NCI-H526 (cell line): ENCODE measurements around the gene ICAM3.
"Not testable (repeated sequence)": the region's sequence is repeated elsewhere in the genome, so short reads cannot be mapped to it uniquely, and the experiment has no call there.

Experiments used
- DNase-seq, 2 experiments: peaks; one replicate each; lab custom pipeline; 2025; lab: John Stamatoyannopoulos, UW

The ICAM3 gene

GRCh38 chr19:10344780-10345179, 5.4 kb upstream of the ICAM3 start:
- DNase-seq = no peak

GRCh38 chr19:10343495-10343894, 4.1 kb upstream of the ICAM3 start:
- no peak for DNase-seq

- DNase-seq = no peak
Observed at GRCh38 chr19:10339977-10340376, 553 bp upstream of the ICAM3 start.

DNA sequence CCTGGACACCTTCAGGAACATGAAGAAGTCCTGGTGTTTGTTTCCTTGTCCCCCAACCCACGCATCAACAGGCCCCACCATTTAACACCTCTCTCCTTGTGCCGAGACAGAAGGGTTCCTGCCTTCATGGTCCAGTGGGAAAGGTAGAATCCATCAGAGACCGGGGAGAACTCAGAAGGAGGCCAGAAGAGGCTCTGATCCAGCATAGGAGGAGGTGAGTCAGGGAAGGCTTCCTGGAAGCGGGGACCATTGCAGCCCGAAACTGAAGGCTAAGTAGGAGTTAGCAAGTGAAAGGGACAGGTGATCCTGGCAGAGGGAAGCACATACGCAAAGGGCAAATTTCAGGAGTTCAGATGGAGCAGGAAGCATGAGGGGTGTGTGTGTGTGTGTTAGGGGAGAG, 484 bp downstream of the ICAM3 start:
- no peak for DNase-seq

GRCh38 chr19:10336725-10337124, 2.7 kb downstream of the ICAM3 start:
- not testable (repeated sequence) for DNase-seq

GRCh38 chr19:10335352-10335985, 4.0 kb downstream of the ICAM3 start:
- no peak for DNase-seq

- peak; percentile 9 to 79 for DNase-seq
Observed at GRCh38 chr19:10334588-10335351, 4.7 kb downstream of the ICAM3 start.

DNA sequence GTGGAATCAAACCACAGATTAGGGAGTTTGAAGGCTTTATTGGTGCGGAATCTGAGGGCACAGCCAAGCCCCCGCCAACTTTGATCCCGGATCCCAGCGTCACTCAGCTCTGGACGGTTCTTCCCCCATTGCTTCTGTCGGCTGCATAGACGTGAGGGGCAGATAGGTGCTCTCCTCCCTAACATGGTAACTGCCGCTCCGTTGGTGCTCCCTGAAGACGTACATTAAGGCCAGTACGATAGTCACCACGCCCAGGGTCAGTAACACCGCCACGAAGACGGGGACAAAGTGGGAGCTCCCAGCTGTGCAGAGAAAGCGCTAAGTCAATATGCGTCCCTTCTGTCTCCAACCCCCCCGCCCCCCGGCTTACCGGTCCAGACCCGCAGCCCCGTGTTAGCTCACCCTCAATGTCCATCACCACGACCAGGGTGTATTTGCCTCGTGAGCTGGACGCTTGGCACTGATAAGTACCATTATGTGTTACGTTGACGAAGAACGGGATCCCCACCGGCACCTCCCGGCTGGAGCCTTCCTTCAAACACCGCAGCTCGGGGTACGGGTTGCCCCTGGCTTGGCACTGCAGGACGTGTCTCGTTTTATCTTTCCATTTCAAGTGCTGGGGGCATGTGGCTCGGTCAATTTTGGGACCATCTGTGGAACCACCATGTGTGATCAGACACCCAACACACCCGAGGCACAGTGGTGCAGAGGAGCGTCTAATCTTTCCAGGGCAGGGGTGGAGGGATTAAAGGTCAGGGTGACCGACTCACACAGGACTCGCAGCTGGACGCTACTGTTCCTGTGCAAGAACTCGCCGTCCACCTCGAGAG, 5.5 kb downstream of the ICAM3 start:
- DNase-seq = no peak

DNA sequence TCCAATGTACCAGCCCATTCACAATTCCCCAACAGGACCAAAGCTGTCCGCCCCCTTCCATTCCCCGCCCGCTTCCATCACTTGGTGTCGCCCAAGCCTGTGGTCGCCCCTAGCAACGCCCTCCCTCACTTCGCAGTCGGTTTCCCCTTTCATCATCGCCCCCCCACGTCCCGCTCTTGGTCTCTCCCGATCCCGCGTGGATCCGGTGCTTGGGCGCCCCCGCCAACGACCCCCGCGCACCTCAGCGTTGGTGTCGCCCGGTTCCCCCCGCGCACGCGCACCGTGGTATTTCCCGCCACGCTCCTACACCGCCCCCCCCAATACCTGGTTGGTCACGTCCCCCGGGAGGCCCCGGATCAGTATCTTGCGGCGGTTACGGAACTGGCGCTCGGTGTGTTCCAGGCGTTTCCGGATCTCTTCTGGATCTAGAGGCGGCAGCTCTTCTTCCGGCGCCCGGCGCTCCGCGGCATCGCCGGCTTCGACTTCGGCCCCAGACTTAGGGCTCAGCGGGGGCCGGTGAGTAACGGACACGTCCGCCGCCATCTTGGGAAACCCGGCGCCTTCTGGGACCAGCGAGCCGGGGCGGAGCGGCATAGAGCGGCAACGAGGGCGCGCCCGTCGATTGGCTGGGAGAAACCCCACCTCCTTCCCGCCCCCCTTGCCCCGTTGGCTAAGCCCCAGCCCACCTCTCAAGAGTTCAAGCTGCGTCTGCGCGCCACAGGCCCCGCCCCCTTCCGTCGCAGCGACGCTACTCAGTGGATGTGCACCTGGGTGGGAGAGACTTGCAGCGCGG, 6.3 kb downstream of the ICAM3 start, which contains the start of gene RAVER1:
Gene RAVER1, minus strand, starts transcription at position 565 of the 793 bp plus-strand sequence. Its CDS starts 22 bp downstream, at position 543.
- DNase-seq = peak; percentile 87 to 97

DNA sequence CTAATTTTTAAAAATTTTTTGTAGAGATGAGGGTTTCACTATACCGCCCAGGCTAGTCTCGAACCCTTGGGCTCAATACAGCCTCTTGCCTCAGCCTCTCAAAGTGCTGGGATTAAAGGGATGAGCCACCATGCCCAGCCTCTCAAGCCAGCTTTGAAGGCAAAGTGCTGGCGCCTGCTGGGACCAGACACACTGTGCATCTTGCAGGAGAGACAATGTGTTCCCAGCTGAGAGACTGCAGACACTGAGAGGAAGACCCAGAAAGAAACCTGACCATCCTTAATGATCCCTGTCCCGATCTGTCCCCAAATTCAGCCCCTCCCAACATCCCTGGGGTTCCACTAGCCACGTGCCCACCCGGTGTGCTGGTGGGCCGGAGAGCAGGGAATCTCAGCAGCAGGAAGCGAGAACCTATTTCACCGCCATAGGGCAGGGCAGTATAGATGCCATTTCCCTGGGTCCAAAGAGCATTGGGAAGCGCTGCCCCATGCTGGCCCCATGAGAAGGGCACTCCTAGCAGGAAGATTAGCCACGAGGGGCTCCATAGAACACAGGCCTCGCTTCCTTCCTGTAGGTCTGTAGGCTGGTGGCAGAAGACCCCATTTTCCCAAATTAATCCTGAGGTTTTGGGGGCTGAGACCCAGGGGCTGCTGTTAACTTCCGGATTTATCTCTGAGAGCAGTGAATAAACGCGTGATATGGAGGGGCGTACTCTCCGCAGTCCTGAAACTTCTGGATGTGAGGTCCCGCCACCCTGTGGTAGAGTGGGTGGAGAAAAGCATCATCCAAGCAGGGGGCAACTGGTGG, 7.1 kb downstream of the ICAM3 start:
- no peak for DNase-seq

DNA sequence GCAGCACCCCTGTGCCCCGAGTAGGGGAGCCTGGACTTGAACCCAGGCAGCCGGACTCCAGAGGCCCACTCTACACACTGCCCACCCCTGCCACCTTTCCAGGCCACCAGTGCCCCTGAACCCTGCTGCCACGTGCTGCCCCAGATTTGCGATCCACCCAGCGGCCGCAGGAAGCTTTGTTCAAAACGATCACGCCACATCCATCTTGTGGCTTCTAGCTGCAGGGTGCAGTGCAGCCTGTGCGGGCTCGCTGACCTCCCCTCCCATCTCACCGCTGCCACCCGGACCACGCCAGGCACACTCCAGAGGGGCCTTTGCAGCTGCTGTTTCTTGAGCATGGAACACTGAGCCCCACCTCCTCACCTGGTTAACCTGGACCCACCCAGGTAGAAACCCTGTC, 9.9 kb downstream of the ICAM3 start:
- DNase-seq = no peak

DNA sequence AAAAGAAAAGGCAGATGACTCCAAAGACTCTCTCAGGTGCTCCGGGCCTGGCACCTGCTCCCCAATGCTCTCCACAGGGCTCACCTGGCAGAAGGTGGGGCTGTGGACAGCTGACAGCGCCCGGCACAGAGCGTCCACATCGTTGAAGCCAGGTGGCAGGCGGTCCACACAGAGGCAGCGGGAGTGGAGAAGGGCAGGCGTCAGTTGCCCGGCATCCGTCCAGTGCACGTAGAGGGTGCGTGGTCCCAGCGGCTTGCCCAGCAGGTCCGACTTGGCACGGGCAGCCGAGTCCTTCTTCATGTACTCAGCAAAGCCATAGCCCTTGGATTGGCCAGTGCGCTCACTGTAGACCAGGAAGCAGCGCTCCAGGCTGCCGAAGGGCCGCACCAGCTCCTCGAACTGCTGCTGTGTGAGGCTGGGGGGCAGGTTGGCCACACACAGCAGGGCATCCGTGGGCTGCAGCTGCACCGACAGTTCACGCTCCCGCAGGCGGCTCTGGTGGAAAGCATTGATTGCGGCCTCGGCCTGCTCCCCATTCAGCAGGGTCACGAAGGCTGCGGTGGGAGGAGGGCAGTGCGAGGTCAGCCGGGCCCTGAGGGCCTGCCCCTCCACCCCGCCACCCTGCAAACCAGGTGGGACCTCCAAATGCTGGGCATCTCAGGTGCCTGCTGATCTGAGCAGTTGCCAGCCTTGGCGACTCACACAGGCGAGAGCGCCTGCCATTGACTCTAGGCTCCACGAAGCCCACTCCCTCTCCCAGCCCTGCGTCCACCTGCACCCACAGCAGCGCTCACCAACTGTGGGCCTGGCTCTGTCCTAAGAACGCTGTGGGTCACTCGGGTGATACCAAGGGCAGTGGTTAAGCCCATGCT, 10.6 kb downstream of the ICAM3 start:
- no peak for DNase-seq

DNA sequence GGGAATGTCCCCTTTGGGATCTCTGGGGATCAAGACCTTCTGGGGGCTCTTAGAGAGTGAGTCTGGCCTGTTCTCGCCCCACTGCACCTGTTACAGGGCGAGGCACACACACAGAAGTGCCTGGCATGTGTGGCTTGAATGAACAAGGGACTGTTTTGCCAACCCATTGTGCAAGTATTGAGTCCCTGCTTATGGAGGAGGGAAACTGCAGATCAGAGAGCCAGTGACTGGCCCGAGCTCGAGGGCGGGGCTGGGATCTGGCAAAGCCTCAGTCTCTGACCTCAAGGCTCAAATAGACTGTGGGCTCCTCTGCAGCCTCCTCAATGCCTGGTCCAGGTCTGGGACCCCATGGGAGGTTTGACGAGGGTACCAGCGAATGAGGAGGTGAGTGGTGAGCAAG, 11.6 kb downstream of the ICAM3 start:
- no peak for DNase-seq

GRCh38 chr19:10325732-10326131, 13.7 kb downstream of the ICAM3 start:
- no peak for DNase-seq

- no peak for DNase-seq
Observed at GRCh38 chr19:10321874-10322835, 17.3 kb downstream of the ICAM3 start.

- DNase-seq = no peak
Observed at GRCh38 chr19:10321417-10321797, 18.0 kb downstream of the ICAM3 start.

DNA sequence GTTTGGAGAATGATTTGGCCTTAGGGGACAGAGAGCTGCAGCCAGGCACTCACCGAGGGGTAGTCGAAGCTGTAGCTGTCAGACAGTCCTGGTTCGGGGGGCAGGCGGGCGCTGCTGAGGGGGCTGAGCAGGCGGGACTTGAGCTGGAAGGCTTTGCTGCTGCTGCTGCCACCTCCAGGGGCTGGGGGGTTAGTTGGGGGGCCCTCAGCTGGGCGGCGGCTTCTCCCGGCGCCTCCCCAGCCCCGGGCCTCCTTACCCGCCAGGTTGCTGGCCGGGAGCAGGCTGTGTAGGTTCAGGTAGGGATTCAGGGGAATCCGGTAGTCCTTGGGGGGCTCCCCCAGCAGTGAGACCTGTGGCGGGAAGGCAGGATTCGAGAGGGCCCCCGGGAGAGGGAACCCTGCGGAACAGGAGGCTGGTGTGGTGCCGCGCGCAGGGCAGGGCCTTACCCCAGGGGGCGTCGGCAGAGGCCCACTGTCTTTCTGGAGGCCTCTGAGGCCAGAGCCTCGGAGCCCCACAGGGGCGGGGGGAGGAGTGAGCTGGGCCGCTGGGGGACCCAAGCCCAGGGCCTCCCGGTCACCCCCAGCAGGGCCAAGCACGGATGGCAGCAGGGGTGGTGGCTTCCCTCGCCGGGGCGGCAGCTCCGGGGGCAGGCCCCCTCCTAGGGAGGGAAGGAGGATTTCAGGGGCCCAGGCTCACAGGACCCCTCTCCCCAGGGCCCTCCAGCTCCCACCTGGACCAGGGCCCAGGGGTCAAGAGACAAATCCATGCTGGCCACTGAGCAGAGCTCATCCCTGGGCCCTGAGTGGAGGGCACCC, 18.6 kb downstream of the ICAM3 start:
- DNase-seq = no peak
